ENCODE measurements around the gene CYFIP1.

DNA sequence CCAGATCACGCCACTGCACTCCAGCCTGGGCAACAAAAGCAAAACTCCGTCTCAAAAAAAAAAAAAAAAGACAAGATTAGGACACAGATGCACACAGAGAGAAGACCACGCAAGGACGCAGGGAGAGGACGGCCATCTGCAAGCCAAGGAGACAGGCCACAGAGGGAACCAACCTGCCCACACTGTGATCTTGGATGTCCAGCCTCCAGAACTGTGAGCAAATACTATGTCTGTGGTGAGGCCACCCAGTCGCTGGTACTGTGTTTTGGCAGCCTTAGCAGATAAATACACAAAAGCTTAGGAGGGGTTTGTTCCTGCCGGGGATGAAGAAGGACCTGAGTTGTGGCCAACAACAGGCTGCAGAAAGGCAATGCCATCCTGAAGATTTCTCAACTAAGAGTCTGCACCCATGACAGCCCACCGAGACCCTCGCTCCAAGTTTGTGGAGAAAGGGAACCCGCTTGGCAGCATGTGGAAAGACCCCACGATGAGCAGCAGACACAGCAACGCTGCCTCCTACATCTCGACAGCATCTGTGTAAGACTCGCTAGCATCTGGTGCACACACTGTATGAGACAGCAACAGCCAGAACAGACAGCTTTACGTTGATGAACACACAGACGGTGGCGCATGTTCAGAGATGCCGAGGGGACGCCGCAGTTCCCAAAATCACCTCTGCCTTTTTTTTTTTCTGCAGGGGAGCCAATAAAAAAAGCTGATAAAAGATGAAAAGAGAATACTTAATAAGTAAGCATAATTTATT lies 13.7 kb downstream of the CYFIP1 start:
- TF ChIP-seq POLR2AphosphoS5 (IDR thresholded peaks at IDR 0.05; ENCODE audit: low read depth, low read length) (no peak), TAF1 (IDR thresholded peaks at IDR 0.05; ENCODE audit: borderline replicate concordance, insufficient read depth, low read length) (no peak)
- TF ChIP-seq, protein P1, sequence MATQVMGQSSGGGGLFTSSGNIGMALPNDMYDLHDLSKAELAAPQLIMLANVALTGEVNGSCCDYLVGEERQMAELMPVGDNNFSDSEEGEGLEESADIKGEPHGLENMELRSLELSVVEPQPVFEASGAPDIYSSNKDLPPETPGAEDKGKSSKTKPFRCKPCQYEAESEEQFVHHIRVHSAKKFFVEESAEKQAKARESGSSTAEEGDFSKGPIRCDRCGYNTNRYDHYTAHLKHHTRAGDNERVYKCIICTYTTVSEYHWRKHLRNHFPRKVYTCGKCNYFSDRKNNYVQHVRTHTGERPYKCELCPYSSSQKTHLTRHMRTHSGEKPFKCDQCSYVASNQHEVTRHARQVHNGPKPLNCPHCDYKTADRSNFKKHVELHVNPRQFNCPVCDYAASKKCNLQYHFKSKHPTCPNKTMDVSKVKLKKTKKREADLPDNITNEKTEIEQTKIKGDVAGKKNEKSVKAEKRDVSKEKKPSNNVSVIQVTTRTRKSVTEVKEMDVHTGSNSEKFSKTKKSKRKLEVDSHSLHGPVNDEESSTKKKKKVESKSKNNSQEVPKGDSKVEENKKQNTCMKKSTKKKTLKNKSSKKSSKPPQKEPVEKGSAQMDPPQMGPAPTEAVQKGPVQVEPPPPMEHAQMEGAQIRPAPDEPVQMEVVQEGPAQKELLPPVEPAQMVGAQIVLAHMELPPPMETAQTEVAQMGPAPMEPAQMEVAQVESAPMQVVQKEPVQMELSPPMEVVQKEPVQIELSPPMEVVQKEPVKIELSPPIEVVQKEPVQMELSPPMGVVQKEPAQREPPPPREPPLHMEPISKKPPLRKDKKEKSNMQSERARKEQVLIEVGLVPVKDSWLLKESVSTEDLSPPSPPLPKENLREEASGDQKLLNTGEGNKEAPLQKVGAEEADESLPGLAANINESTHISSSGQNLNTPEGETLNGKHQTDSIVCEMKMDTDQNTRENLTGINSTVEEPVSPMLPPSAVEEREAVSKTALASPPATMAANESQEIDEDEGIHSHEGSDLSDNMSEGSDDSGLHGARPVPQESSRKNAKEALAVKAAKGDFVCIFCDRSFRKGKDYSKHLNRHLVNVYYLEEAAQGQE (IDR thresholded peaks at IDR 0.05; ENCODE audit: insufficient read depth in 1 of 2, low read depth in 2 of 2, low read length in 2 of 2) = no peak
